ENCODE measurements around the gene DAGLB.
"Not testable (repeated sequence)": the region's sequence is repeated elsewhere in the genome, so short reads cannot be mapped to it uniquely, and the experiment has no call there.

Gene DAGLB

DNA sequence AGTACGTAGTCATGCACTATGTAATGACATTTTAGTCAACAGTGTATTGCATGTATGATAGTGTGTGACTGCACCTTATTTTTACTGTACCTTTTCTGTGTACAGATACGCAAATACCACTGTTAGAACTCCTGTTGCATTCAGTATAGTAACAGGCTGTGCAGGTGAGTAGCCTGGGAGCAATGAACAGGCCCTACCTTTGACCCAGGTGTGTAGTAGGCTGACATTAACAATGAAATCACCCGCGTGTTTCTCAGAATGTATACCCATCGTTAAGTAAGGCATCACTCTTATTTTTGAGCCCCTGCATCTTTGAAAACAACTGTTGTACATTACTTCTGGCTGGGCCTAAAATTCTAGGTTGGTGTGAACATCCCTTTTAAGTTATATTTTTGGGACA lies 41.6 kb downstream of the DAGLB start:
- TF ChIP-seq, protein P1, sequence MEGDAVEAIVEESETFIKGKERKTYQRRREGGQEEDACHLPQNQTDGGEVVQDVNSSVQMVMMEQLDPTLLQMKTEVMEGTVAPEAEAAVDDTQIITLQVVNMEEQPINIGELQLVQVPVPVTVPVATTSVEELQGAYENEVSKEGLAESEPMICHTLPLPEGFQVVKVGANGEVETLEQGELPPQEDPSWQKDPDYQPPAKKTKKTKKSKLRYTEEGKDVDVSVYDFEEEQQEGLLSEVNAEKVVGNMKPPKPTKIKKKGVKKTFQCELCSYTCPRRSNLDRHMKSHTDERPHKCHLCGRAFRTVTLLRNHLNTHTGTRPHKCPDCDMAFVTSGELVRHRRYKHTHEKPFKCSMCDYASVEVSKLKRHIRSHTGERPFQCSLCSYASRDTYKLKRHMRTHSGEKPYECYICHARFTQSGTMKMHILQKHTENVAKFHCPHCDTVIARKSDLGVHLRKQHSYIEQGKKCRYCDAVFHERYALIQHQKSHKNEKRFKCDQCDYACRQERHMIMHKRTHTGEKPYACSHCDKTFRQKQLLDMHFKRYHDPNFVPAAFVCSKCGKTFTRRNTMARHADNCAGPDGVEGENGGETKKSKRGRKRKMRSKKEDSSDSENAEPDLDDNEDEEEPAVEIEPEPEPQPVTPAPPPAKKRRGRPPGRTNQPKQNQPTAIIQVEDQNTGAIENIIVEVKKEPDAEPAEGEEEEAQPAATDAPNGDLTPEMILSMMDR (IDR thresholded peaks at IDR 0.05; ENCODE audit: insufficient read depth, low read length, missing control alignments), result no peak
- CTCF ChIA-PET, result no interaction called here
- DNase-seq (ENCODE audit: low read depth, low spot score), result no peak
- POLR2A ChIA-PET, result no interaction called here
- no peak overlapping the region for H3K4me3 ChIP-seq (ENCODE audit: low read depth, low read length)

DNA sequence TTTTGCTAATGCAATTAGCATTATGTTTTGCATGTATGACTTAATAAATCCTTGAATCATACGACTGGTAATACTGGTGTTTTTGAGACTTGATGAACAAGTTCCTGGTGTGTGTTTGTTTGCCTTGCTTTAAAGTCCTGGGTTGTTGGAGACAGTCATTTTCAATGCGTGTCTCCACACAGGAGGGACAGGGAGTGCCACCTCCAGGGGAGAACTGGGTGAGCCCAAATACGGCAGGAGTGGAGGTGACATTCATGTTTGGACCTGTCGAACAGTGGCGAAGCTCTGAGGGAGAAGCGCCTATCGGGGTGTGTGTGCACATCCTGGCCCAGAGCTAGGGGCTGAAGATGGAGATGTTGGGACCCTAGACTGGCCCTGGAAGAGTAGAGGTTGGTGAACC lies 43.8 kb downstream of the DAGLB start:
- CTCF ChIA-PET, result no interaction called here

DNA sequence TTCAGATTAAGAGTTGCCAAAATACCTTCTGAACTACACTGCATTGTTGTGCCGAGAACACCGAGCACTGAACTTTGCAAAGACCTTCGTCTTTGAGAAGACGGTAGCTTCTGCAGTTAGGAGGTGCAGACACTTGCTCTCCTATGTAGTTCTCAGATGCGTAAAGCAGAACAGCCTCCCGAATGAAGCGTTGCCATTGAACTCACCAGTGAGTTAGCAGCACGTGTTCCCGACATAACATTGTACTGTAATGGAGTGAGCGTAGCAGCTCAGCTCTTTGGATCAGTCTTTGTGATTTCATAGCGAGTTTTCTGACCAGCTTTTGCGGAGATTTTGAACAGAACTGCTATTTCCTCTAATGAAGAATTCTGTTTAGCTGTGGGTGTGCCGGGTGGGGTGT lies 45.0 kb downstream of the DAGLB start:
- TF ChIP-seq, protein P1 (IDR thresholded peaks at IDR 0.05; ENCODE audit: insufficient read depth, low read length, missing control alignments), result no peak
- H3K4me3 ChIP-seq (ENCODE audit: low read depth, low read length), result no peak overlapping the region
- DNase-seq (ENCODE audit: low read depth, low spot score), result no peak
- ChIA-PET CTCF (interaction anchor here (1.7 kb wide), 1 partner anchor 11 kb away, joined by 5 read pairs; no protein-coding TSS in a partner anchor), POLR2A (no interaction called here)

More for the DNA sequence above, 43.8 kb downstream of the DAGLB start:
- DNase-seq (ENCODE audit: low read depth, low spot score), result no peak
- POLR2A ChIA-PET, result no interaction called here
- H3K4me3 ChIP-seq (ENCODE audit: low read depth, low read length), result no peak overlapping the region
- TF ChIP-seq, protein P1 (IDR thresholded peaks at IDR 0.05; ENCODE audit: insufficient read depth, low read length, missing control alignments), result no peak

DNA sequence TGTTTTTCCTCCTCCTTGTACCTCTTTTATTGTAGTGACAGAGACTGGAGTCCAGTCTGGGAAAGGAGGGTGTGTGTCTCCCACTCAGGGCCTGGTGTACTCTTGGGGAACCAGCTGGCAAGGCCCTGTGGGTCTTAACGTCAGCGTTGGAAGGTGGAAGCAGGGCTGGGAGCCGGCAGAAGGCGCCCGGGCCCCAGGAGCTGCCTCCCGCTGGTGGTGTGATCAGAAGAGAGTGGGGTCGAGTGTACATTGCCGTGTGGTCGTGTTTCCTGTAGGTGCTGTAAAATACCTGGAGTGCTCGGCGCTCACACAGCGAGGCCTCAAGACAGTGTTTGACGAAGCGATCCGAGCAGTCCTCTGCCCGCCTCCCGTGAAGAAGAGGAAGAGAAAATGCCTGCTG lies 45.7 kb downstream of the DAGLB start:
- TF ChIP-seq, protein P1 (IDR thresholded peaks at IDR 0.05; ENCODE audit: insufficient read depth, low read length, missing control alignments), result no peak
- CTCF ChIA-PET, result interaction anchor here (0.6 to 1.7 kb wide), 2 partner anchors 10 to 26 kb away, joined by 3 to 5 read pairs; no protein-coding TSS in a partner anchor
- no peak for DNase-seq (ENCODE audit: low read depth, low spot score)
- no peak overlapping the region for H3K4me3 ChIP-seq (ENCODE audit: low read depth, low read length)
- POLR2A ChIA-PET, result interaction anchor here (1.6 kb wide), 1 partner anchor 18 kb away, joined by 4 read pairs; no protein-coding TSS in a partner anchor

DNA sequence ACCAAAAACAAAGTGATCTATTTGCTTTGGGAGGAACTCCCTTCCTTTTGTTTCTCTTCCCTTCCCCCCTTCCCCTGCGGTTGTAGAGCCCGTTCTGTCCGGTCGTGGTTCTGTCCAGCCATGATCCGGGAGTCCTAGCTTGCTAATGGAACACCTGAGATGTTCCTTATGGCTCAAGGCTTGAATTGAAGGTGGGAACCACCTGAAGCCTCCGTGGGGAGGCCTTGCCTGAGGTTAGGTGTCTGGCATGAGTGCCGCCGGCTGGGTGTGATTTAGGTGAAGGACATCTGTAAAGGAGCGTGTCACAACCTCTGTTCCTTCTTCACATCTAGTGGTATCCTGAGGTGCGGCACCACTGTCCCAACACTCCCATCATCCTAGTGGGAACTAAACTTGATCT lies 46.2 kb downstream of the DAGLB start:
- TF ChIP-seq, protein P1 (IDR thresholded peaks at IDR 0.05; ENCODE audit: insufficient read depth, low read length, missing control alignments), result no peak
- no peak overlapping the region for H3K4me3 ChIP-seq (ENCODE audit: low read depth, low read length)
- CTCF ChIA-PET, result interaction anchor here (1.7 kb wide), 1 partner anchor 9 kb away, joined by 5 read pairs; no protein-coding TSS in a partner anchor
- POLR2A ChIA-PET, result interaction anchor here (1.6 kb wide), 1 partner anchor 17 kb away, joined by 4 read pairs; no protein-coding TSS in a partner anchor
- DNase-seq (ENCODE audit: low read depth, low spot score), result no peak

DNA sequence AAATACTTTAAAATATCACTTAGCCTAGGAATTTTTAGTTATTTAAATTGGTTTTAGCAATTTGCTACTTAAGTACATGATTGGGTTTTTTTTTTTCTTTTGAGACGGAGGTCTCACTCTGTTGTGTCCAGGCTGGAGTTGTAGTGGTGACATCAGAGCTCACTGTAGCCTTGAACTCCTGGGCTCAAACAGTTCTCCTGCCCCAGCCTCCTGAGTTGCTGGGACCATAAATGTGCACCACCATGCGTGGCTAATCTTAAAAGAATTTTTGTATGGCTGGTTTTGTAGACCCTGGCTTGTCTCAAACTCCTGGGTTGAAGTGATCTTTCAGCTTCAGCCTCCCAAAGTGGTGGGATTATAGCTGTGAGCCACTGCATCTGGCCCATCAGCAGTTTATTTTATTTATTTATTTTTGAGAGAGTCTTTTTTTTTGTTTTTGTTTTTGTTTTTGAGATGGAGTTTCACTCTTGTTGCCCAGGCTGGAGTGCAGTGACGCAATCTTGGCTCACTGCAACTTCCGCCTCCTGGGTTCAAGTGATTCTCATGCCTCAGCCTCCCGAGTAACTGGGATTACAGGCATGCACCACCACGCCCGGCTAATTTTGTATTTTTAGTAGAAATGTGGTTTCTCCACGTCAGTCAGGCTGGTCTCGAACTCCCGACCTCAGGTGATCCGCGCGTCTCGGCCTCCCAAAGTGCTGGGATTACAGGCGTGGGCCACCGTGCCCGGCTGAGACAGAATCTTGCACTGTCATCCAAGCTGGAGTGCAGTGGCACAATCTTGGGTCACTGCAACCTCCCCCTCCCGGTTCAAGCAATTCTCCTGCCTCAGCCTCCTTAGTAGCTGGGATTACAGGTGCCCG lies 47.3 kb downstream of the DAGLB start:
- DNase-seq (ENCODE audit: low read depth, low spot score); H3K4me3 ChIP-seq (ENCODE audit: low read depth, low read length): not testable (repeated sequence)
- ChIA-PET POLR2A (interaction anchor here (0.6 to 1.6 kb wide), 2 partner anchors 12 to 16 kb away, joined by 3 to 4 read pairs; no protein-coding TSS in a partner anchor), CTCF (interaction anchor here (1.0 kb wide), 1 partner anchor 14 kb away, joined by 3 read pairs; no protein-coding TSS in a partner anchor)

Measured in AG04449 (cell line).